Fibroblast of lung (primary cell): Measurements from ENCODE around the gene KLK13. TPM values are rescaled to one million over a fixed set of nuclear protein-coding genes. Genes with fewer than 3 reads are reported as not detected.

Experiments
- DNase-seq, 2 donors: peaks; one replicate each; pipeline versions ENCODE4 v3.0.0 to v3.0.0-alpha.2; 2010; ENCODE audit warnings: low read depth in 2 of 2
- H2AFZ ChIP-seq: 2 replicates; pipeline ENCODE4 v1.5.1; 2012; ENCODE audit warnings: low read length, control low read depth, inconsistent platforms
- H3K27ac ChIP-seq: 2 replicates; pipeline ENCODE4 v1.5.1; 2011; ENCODE audit warnings: low read length, control low read depth; ENCODE audit not compliant: insufficient read depth
- H3K27me3 ChIP-seq: 2 replicates; pipeline ENCODE4 v1.5.1; 2011; ENCODE audit warnings: mild to moderate bottlenecking, low read length; ENCODE audit not compliant: control insufficient read depth, insufficient read depth
- H3K36me3 ChIP-seq: 2 replicates; pipeline ENCODE4 v1.5.1; 2011; ENCODE audit warnings: low read length; ENCODE audit not compliant: control insufficient read depth, insufficient read depth
- H3K4me1 ChIP-seq: 2 replicates; pipeline ENCODE4 v1.5.1; 2011; ENCODE audit warnings: low read length; ENCODE audit not compliant: control insufficient read depth, insufficient read depth; ENCODE audit errors: extremely low read depth
- H3K4me2 ChIP-seq: 2 replicates; pipeline ENCODE4 v1.5.1; 2011; ENCODE audit warnings: low read length, control low read depth; ENCODE audit not compliant: insufficient read depth; ENCODE audit errors: extremely low read depth
- H3K4me3 ChIP-seq, 4 experiments: fragments of 200-600 bp in 1 of 4; sonication (generic) in 1 of 4; replicated peaks in 1 of 4; 2 replicates each; pipeline ENCODE4 v1.5.1; 2011 to 2016; ENCODE audit warnings: low read length in 4 of 4, low read depth in 3 of 4, mild to moderate bottlenecking in 3 of 4, control low read depth in 2 of 4, inconsistent platforms in 1 of 4, mixed read lengths in 1 of 4; ENCODE audit not compliant: insufficient read depth in 1 of 4; ENCODE audit errors: control extremely low read depth in 1 of 4
- H3K79me2 ChIP-seq: 2 replicates; pipeline ENCODE4 v1.5.1; 2012; ENCODE audit warnings: mild to moderate bottlenecking, low read length, inconsistent platforms; ENCODE audit not compliant: control insufficient read depth, insufficient read depth
- H3K9ac ChIP-seq: 2 replicates; pipeline ENCODE4 v1.5.1; 2011; ENCODE audit warnings: mild to moderate bottlenecking, low read length, control low read depth; ENCODE audit not compliant: insufficient read depth
- H3K9me3 ChIP-seq: 2 replicates; pipeline ENCODE4 v1.5.1; 2012; ENCODE audit warnings: low read depth, low read length; ENCODE audit not compliant: control insufficient read depth, insufficient read depth
- H4K20me1 ChIP-seq: 2 replicates; pipeline ENCODE4 v1.5.1; 2011; ENCODE audit warnings: low read length; ENCODE audit not compliant: control insufficient read depth, insufficient read depth; ENCODE audit errors: extremely low read depth
- EZH2 ChIP-seq: IDR thresholded peaks from 2 replicates; pipeline ENCODE4 v1.5.1; 2012; ENCODE audit warnings: low read length, control low read depth, mild to moderate bottlenecking; ENCODE audit errors: missing control alignments
- polyA plus RNA-seq, 2 donors: library from polyadenylated mRNA; depleted of rRNA in 1 of 2; stranded (reverse) in 1 of 2; unstranded in 1 of 2; fragments of >200 nt; gene quantifications; 2 replicates each; pipeline ENCODE4 v1.2.1, GENCODE V29; 2011 to 2012; ENCODE audit warnings: missing spikeins in 1 of 2
- total RNA-seq: library from RNA; depleted of rRNA; stranded (reverse); fragments of >200 nt; gene quantifications from 2 replicates; pipeline ENCODE4 v1.2.1, GENCODE V29; 2014
- TF ChIP-seq, protein P1 (sequence below), 2 donors: IDR thresholded peaks in 1 of 2; conservative IDR thresholded peaks in 1 of 2; 1 replicate in 1 of 2; 2 replicates in 1 of 2; pipeline ENCODE4 v1.5.1; 2011 to 2012; ENCODE audit warnings: low read length in 2 of 2, control low read depth in 1 of 2, inconsistent platforms in 1 of 2, low read depth in 1 of 2, mild to moderate bottlenecking in 1 of 2

KLK13 gene
- total and polyA plus RNA-seq, 2 donors (not counting 1 experiment from before 2014, with no cell fraction given) = not detected

DNA sequence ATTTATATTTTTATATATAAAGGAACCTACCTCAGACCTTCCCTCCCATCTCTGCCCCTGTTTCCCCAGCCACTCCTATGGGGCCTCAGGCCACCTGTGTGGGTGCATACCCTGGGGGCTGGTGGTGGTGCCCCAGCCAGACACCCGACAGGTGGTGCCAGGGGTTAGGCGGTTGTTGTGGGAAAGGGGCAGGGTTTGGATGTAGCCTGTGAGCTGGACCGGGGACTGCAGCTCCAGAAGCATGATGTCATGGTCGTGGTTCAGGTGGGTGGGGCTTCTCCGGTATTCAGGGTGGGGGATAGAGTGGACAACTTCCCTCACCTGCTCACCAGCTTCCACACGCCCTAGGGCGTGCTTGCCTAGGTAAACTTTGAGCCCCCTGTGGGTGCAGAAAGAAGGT lies 5.2 kb downstream of the KLK13 start:
- H3K4me2 ChIP-seq = no peak overlapping the region
- H2AFZ ChIP-seq = no peak overlapping the region
- H3K9ac ChIP-seq = no peak overlapping the region
- TF ChIP-seq EZH2 = no peak
- TF ChIP-seq, protein P1, sequence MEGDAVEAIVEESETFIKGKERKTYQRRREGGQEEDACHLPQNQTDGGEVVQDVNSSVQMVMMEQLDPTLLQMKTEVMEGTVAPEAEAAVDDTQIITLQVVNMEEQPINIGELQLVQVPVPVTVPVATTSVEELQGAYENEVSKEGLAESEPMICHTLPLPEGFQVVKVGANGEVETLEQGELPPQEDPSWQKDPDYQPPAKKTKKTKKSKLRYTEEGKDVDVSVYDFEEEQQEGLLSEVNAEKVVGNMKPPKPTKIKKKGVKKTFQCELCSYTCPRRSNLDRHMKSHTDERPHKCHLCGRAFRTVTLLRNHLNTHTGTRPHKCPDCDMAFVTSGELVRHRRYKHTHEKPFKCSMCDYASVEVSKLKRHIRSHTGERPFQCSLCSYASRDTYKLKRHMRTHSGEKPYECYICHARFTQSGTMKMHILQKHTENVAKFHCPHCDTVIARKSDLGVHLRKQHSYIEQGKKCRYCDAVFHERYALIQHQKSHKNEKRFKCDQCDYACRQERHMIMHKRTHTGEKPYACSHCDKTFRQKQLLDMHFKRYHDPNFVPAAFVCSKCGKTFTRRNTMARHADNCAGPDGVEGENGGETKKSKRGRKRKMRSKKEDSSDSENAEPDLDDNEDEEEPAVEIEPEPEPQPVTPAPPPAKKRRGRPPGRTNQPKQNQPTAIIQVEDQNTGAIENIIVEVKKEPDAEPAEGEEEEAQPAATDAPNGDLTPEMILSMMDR (conservative IDR thresholded peaks at IDR 0.05 in 1 of 2, IDR thresholded peaks at IDR 0.05 in 1 of 2; ENCODE audit: low read depth in 1 of 2, low read length in 2 of 2) = no peak
- no peak overlapping the region for H3K4me3 ChIP-seq
- H3K36me3 ChIP-seq = no peaks in the 10 kb centered on the region
- H3K27ac ChIP-seq = no peak overlapping the region
- H3K4me1 ChIP-seq = no peaks in the 10 kb centered on the region
- no peaks in the 10 kb centered on the region for H3K9me3 ChIP-seq
- H3K79me2 ChIP-seq = no peaks in the 10 kb centered on the region
- no peaks in the 10 kb centered on the region for H4K20me1 ChIP-seq
- H3K27me3 ChIP-seq = no peaks in the 10 kb centered on the region
- DNase-seq = no peak

DNA sequence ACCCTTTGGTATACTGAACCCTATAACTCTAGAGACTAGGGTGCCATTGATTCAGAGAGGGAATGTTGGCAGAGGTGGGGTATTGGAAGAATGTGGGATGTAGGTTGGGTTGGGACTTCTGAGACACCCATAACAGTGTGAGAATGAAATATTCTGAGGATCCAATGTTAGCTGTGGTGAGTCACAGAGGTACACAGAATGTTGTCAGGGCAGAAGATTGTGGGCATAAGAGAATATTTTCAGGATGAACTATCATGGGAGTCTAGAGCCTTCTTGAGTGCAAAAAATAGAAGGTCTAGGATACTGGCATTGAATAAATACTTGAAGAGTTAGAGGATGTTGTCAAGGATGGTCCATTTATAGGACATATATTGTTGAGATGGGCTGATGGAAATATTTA lies 9.0 kb downstream of the KLK13 start:
- no peaks in the 10 kb centered on the region for H3K27me3 ChIP-seq
- no peak for DNase-seq
- no peaks in the 10 kb centered on the region for H4K20me1 ChIP-seq

DNA sequence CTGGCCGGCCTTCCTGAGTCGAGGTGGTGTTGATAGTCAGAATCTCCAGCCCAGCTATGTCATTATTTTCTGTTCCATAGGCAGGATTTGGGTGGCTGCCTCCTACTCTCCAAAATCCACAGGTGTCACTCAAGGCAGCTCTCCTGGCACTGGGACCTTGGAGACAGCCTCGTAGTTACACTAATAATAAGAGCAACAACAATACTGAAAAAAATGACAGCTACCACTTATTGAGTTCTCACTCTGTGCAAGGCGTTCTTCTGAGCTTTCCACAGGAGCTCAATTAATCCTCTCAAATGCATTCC lies 17.9 kb downstream of the KLK13 start:
- Histone ChIP-seq H3K79me2 (no peaks in the 10 kb centered on the region), H3K9ac (no peak overlapping the region), H3K36me3 (no peaks in the 10 kb centered on the region), H4K20me1 (no peaks in the 10 kb centered on the region), H3K9me3 (no peaks in the 10 kb centered on the region), H3K27ac (no peak overlapping the region), H3K4me1 (no peaks in the 10 kb centered on the region), H3K4me3 (no peak overlapping the region), H2AFZ (no peak overlapping the region), H3K4me2 (no peak overlapping the region), H3K27me3 (no peaks in the 10 kb centered on the region)
- DNase-seq = no peak
- TF ChIP-seq, protein P1 (conservative IDR thresholded peaks at IDR 0.05 in 1 of 2, IDR thresholded peaks at IDR 0.05 in 1 of 2; ENCODE audit: low read depth in 1 of 2, low read length in 2 of 2) = no peak
- no peak for TF ChIP-seq EZH2

More for the DNA sequence above, 9.0 kb downstream of the KLK13 start:
- Histone ChIP-seq H3K36me3 (no peaks in the 10 kb centered on the region), H3K4me3 (no peak overlapping the region), H3K4me2 (no peak overlapping the region), H3K9me3 (no peaks in the 10 kb centered on the region), H2AFZ (no peak overlapping the region), H3K9ac (no peak overlapping the region), H3K4me1 (no peaks in the 10 kb centered on the region), H3K27ac (no peak overlapping the region), H3K79me2 (no peaks in the 10 kb centered on the region)
- TF ChIP-seq, protein P1 (conservative IDR thresholded peaks at IDR 0.05 in 1 of 2, IDR thresholded peaks at IDR 0.05 in 1 of 2; ENCODE audit: low read depth in 1 of 2, low read length in 2 of 2) = no peak
- TF ChIP-seq EZH2 = no peak
